ENCODE measurements around the gene BBOF1.

- no peak for TF ChIP-seq RCOR1 (IDR thresholded peaks at IDR 0.05; ENCODE audit: insufficient replicate concordance, low read length)
- TF ChIP-seq FOS (IDR thresholded peaks at IDR 0.05; ENCODE audit: low read depth, low read length), result no peak
- no peak for TF ChIP-seq MAZ (IDR thresholded peaks at IDR 0.05; ENCODE audit: borderline replicate concordance, low read depth, low read length)
- no peak for TF ChIP-seq CTCF (conservative IDR thresholded peaks at IDR 0.05; ENCODE audit: low read depth, low read length)
- TF ChIP-seq SMC3 (IDR thresholded peaks at IDR 0.05; ENCODE audit: low read depth, low read length), result no peak
- no peak for TF ChIP-seq MAFK (IDR thresholded peaks at IDR 0.05; ENCODE audit: low read depth, low read length)
- TF ChIP-seq CEBPB (IDR thresholded peaks at IDR 0.05; ENCODE audit: low read depth, low read length), result no peak
- no peak for TF ChIP-seq POLR2A (IDR thresholded peaks at IDR 0.05; ENCODE audit: low read depth, low read length)
- TF ChIP-seq, protein P1, sequence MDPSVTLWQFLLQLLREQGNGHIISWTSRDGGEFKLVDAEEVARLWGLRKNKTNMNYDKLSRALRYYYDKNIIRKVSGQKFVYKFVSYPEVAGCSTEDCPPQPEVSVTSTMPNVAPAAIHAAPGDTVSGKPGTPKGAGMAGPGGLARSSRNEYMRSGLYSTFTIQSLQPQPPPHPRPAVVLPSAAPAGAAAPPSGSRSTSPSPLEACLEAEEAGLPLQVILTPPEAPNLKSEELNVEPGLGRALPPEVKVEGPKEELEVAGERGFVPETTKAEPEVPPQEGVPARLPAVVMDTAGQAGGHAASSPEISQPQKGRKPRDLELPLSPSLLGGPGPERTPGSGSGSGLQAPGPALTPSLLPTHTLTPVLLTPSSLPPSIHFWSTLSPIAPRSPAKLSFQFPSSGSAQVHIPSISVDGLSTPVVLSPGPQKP (IDR thresholded peaks at IDR 0.05; ENCODE audit: borderline replicate concordance, low read depth, low read length), result no peak
- TF ChIP-seq MXI1 (IDR thresholded peaks at IDR 0.05; ENCODE audit: borderline replicate concordance, low read depth, low read length), result no peak
These were observed 70.3 kb downstream of the BBOF1 start for GRCh38 chr14:74089251-74090020.
